CD4-positive, alpha-beta T cell treated with Interleukin-15 for 1 hour (primary cell): ENCODE measurements around the gene FNBP1.
"Not testable (repeated sequence)": the region's sequence is repeated elsewhere in the genome, so short reads cannot be mapped to it uniquely, and the experiment has no call there.

Experiments
- DNase-seq: peaks from one replicate; pipeline ENCODE4 v3.0.0-alpha.2; 2020

The FNBP1 gene

DNA sequence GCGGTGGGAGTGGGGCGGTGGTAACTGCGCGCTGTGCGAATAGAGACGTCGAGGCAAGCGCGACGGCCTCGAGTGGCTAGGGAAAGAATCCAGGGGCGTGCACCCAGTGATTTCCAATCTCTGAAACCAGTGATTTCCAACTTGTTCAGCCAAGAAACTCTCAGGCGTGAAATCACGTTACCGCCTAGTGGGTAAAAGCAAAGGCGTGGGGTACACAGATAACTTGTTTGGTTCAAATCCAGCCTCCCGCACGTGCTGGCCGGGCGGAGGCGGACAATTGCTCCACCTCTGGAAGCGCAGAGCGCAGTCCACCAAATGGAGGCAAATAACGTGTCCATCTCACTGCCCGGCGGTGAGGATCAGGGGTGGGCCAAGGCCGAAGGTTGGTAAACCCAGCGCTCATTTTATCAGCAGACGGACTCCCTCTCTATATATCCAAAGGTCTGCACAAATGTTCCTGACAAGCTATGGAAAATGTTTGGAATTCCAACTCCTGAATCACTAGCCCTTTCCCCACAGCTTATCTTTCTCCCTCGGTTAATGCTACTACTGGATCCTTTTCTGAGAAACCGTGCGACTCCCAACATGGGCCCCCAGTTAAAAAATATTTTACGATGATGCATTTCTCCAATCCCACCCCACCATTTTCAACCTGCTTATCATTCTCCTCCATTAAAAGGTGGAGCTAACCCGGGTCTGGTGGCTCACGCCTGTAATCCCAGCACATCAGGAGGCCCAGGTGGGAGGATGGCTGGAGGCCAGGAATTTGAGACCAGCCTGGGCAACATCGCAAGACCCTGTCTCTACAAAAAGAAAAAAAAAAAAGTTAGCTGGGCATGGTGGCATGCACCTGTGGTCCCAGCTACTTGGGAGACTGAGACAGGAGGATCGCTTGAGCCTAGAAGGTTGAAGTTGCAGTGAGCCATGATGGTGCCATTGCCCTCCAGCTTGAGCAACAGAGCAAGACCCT, 950 bp upstream of the FNBP1 start:
- no peak for DNase-seq

DNA sequence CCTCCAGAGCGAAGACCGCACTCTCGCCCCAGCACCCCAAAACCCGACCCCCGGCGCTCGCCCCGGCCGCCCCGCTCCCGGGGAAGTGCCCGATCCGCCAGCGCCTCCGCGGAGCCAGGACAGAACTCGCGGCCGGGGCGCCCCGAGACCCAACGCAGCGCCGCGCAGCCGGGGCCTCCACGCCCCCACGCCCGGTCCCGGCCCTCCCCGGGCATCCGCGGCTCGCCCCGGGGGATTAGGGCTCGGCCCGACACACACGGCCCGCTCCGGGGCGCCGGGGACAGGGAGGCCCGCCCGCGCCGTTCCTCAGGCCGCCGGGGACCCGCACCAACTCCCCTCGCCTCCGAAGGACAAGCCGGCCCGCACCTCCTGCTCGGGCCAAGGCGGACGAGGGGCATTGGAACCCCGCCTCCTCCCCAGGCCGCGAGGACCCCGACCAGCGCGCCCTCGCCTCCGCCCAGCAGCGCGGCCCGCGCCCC, 544 bp downstream of the FNBP1 start:
- DNase-seq, result no peak

DNA sequence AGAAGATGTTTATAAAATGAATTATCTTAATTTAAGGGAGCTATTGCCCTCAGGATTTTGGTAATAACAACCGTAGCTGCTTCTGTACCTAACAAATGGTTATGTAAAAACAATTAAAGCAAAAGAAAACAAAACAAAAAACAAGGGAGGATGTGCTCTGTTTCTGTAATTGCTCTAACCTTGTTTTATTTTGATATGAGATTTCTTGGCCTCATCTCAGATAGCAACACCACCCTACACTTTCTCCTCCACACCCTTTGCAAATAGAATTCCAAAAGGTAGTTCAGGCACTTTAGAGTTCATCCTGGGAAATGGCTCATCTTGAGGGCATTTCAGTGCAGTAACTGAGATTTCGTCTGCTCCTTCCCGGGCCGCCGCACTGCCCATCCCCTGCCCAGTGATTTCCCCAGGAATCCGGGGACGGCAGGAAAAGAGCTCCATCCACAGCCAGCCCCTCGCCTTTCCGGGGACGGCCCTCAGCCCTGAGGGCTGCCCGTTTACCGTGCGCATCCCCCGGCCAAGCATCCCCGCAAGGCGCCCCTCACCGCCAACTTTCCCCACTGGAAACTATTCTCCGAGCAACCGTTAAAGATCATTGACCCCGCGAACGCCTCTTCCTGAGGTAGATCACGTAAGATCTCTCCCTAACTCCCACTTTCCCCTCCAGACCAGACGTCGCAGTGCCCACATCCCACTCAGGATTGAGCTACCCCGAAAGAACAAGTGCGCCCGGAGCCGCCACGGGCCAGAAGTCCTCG, 1.2 kb downstream of the FNBP1 start:
- no peak for DNase-seq

DNA sequence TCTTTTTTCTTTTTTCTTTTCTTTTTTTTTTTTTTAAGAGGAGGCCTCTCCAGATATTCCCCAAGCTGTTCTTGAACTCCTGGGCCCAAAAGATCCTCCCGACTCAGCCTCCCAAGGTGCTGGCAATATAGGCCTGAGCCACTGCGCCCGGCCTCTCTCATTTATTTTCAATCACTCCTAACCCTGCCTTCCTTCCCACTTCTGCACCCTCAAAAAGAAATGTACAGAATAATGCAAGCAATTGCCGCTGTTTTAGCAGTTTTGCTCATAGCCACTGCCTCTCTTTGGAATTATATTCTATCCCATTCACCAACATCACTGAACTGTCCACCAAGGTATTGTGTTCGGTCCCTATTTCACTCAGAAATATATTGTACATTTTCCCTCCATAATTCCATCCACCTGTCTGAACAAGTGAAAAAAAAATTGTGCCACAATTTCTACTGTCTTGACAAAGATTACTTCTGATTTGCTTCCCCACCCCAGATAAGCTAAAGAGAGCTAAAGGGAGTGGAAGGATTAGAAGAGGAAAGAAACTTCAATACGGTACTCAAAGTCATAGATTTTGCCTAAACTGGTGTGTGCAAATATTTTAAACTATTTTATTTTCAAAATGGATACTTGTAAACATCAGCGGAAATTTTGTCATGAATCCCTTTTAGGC, 1.9 kb downstream of the FNBP1 start:
- no peak for DNase-seq

DNA sequence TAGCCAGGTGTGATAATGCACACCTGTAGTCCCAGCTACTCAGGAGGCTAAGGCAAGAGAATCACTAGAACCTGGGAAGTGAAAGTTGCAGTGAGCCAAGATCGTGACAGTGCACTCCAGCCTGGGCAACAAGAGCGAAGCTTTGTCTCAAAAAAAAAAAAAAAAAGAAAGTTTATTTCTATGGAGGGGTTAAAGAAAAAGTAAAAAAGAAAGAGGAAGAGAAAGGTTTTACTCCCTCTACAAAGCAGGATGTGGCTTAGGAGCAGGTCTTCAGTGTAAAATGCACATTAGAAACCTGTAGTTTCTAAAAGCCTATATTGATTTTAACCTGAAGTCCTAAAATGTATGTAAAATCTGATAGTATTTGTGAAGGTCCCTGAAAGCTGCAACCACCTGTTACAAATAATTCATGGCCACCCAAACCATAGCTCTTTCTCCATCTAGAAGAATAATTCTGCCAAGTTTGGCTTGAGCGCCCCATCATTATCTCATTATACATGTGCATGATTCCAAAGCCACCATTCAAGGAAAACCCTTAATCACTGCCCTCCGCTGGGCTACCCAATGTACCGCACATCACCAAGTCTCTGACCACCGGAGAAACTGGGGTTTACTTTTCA, 3.4 kb downstream of the FNBP1 start:
- DNase-seq, result no peak

DNA sequence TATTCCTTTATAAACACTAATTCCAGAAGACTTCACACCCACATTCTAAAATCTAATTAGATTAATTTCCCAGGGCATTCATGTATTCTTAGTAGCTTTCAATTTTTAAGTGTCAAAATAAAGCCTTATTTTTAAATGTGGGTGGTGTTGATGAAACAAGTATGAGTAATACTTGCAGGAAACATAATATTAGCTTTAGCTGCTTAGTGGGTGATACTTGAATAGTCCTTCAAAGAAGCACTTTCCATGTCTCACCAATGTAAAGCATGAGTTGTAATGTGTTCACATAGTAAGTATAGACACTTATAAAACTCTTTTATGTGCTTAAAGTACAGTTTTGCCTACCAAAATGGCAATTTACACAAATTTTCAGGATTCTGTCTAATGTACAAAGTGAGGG, 6.9 kb downstream of the FNBP1 start:
- DNase-seq, result no peak

DNA sequence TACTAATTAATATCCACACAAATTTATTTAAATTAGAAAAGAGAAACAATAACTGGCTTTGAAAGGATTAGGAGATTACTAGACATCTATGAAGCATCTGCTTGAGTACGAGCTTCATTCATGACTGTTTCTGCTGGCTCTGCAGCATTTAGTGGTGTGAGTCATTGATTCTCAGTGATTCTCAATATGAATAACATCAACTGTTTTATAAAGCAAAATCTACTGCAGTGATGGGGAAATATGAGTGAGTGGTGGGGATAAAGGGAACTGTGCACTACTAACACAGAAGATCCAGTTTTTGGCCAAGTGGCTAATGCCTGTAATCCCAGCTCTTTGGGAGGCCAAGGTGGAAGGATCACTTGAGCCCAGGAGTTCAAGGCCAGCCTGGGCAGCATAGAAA, 8.4 kb downstream of the FNBP1 start:
- DNase-seq, result no peak

DNA sequence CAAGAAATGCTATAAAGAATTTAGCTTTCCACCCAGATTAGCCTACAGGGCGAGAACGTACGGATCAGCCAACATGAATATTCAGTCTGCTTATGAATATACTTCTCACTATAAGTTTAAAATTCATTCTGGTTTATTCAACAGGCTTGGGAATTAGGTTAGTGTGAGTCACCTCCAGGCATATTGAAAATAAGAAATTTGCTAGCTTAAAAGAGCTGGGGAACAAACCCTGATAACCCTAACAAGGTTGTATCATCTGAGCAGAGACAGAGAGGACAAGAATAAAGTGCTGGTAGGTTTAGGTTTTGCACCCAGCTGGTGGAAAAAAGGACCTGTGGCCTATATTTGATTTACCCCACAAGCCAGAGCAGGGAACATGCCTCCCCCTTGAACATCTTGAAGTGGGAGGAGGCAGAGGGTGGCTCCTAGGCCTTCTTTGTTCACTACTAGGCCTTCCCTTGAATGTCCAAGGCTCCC, 12.3 kb downstream of the FNBP1 start:
- no peak for DNase-seq

DNA sequence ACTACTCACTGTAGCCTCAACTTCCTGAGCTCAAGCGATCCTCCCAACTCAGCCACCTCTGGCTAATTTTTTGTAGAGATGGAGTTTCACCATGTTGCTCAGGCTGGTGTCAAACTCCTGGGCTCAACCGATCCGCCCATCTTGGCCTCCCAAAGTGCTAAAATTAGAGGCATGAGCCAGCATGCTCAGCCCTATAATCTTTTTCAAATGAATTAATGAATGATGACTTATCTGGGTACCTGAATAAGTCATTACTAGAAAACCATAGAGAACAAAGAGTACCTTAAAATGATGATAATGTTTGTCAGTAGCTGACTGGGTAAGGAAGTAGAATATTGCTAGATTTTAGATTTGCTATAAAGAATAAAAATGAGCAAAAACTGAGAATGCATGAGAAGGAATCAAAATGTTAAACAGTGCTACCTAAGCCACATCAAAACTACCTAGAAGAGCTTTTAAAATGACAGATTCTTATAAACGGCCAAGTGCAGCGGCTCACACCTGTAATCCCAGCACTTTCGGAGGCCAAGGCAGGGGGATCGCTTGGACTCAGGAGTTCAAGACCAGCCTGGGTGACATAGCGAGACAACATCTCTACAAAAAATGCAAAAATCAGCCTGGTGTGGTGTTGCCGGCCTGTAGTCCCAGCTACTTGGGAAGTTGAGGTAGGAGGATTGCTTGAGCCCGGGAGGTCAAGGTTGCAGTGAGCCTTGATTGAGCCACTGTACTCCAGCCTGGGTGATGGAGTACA, 13.6 kb downstream of the FNBP1 start:
- no peak for DNase-seq

DNA sequence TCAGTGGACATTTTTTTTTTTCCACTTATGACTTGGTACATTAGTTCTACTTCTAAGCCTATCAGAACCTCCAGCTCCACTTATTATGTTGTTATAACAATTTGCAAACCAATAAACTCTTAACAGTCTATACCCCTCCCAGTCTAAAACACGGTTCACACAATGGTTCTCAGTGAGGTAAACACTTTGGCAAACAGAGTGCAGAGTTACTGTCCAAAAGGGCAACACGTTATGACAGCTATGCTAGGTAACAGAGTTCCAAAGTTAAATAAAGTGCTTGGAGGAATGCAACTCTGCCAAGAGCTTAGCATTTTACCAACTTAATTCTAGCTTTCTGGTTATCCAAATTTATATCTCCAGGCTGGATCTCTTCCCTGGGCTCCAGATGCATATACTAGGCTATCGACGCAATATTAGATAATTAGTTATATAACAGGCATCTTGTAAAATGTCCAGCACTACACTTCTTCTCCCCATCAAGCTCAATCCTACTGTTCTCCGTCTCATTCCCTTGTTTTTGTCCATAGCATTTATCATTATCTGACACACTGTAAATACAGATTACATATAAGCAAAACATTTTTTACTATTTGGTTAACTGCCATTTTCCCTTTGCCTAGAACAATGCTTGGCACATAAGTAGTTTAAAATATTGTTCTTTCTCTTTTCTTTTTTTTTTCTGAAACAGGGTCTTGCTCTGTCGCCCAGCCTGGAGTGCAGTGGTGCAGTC, 14.3 kb downstream of the FNBP1 start:
- DNase-seq, result no peak

DNA sequence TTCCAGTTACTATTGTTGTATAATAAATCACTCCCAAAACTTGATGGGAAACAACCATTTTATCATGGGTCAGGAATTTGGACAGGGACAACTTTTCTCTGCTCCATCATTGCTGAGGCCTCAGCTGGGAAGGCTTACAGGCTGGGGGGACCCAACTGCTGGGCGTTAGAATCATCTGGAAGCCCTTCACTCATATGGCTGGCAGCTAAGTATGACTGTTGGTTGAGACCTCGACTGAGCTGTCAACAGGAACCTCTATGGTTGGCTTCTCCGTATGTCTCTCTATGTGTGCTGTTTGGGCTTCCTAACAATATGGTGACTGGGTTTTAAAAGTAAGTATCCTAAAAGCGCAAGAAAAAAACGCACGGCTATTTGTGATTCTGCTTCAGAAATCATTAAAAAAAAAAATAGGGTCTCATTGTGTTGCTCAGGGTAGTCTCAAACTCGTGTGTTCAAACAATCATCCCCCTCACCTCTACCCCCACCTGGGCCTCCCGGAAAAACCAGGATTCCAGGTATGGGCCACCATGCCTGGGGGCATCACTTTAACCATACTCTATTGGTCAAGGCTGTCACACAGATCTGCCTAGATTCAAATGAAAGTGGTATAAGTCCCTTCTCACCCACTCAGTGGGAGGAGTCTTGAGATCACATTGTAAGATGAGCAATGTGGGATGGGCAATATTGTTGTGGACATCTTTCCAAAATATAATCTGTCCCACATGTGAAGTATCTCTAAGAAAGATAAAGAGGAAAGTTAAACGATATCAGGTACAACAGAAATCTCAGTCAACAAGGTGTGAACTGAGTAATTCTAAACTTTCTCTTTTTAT, 15.2 kb downstream of the FNBP1 start:
- DNase-seq, result no peak

DNA sequence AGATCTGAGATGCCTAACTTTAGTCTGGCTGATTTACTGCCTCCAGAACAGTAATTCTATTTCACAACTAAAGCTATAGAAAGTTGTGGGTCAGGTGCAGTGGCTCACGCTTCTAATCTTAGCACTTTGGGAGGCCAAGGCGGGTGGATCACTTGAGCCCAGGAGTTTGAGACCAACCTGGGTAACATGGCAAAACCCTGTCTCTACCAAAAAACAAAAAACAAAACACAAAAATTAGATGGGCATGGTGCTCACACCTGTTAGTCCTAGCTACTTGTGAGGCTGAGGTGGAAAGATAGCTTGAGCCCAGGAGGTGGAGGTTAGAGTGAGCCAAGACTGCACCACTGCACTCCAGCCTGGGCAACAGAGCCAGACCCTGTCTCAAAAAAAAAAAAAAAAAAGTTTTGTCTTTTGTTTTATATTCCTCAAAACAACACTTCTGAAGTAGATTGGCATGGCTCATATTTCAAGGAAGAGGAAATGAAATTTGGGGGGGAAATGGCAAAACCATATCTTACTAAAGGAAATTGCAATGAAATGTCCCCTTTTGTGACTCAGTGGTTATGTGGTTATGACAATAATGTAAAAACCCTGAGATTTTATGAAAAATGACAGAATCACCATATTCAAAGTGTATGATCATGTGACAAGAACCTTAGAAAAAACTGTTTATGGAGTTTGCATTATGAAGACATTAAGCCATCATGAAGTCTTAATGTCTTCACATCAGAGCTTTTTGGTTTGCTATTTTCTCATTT, 16.2 kb downstream of the FNBP1 start:
- DNase-seq, result no peak

DNA sequence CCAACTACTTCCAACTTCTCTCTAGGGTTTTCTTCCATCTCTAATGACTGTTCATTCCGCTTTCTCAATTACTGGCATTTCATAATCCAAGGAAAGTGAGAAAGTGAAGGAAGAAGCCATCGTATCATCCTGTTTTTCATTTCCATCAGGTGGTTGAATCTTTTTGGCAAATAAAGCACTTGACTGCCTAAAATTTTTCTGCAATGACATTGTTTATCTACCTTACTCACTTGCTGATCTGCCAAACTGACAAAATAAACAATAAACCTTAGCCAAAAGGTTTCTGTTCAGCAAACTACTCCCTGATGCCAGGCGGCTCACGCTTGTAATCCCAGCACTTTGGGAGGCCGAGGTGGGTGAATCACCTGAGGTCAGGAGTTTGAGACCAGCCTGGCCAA, 18.4 kb downstream of the FNBP1 start:
- DNase-seq, result no peak

DNA sequence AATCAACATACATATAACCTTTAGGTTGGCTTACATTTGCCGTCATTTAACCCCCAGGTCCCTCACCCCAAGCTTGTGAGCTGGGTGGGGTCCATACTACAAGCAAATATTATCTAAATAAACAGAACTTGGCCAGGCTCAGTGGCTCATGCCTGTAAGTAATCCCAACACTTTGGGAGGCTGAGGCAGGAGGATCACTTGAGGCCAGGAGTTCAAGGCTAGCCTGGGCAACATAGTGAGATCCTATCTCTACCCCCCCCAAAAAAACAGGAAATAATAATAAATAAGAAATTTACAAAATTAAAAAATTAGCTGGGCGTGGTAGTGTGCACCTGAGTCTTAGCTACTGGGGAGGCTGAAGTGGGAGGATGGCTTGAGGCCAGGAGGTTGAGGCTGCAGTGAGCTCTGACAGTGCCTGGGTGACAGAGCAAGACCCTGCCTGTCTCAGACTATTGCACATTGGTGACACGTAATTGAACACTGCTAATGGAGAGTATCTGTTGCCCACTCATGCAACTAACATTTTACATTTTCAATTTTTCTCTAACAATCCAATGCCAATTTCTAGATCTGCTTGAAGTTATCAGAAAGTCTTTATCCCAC, 18.9 kb downstream of the FNBP1 start:
- no peak for DNase-seq

DNA sequence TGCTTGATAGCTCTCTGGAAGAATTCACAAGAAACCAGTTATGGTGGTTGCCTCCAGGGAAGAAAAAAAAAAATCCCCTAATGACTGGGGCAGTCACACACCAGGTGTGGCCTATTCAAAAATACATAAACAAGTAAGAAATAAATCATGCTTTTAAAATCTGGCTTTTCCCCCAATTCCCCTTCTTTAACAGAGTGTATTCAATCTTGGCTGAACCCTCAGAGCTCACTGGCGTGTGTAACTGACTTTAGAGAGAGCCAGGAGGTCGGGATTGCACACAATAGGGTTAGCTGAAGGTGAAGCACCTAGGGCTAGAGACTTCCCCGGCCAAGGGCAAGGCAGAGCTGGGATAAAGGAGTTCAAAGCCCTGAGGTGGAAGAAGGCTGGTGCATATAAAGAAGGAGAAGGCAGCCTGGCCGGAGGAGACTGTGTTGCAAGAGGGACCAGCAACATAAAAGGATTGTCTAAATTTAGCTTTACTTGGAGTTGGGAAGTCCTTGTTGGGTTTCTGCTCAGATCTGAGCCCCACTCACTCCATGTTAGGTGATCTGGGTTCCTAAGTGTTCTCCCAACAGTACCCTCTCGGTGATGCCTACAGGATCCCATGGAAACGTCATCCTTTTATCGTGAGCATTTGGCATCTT, 19.7 kb downstream of the FNBP1 start:
- DNase-seq, result no peak

DNA sequence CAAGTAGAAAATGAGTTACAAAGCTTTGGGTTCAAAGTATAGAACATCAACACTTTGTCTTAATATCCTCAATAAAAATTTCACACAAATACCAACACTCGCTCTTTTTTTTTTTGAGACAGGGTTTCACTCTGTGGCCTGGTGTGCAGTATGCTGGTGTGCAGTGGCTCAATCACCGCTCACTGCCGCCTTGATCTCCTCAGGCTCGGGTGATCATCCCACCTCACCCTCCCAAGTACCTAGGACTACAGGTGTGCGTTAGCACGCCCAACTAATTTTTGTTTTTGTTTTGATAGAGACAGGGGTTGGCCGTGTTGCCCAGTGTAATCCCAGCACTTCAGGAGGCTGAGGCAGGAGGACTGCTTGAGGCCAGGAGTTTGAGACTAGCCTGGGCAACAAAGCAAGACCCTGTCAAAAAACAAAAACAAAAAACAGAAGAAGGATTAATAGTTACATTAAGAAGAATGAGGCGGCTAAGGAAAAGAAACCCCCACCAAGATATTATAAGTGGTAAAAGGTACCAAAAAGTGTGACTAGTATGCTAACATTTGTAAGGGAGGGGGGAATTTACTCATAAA, 20.3 kb downstream of the FNBP1 start:
- no peak for DNase-seq

DNA sequence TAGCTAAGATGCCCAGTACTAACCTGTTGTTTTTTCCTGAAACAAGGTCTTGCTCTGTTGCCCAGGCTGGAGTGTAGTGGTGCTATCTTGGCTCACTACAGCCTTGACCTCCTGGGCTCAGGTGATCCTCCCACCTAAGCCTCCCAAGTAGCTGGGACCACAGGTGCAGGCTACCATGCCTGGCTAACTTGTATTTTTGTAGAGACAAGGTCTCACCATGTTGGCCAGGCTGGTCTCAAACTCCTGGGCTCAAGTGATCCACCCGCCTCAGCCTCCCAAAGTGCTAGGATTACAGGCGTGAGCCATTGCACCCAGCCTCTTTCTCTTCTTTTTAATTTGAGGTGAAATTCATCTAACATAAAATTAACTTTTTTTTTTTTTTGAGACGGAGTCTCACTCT, 21.1 kb downstream of the FNBP1 start:
- DNase-seq, result not testable (repeated sequence)

DNA sequence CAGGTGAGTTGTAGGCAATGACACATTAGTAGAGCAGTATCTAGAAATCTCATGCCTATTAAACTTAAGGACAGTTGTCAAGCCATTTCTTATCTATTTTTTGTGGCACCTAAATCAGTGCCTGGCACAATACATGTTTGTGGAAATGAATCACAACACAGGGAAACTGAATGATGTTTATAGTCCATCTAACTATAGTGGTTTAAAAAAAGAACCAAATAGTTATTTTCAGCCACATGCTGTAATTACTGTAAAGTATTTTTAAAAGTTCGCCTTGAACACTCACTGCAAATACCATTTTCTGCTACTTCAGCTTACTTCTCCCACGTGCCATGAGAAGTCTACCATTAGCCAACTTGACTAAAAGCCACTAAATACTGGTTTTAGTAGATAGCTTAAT, 21.9 kb downstream of the FNBP1 start:
- no peak for DNase-seq
